MM.1S (cell line): ENCODE measurements around the gene SEC14L2.

Experiments
- EZH2 ChIP-seq: fragments of 300-600 bp; sonication (generic); optimal IDR thresholded peaks from 2 replicates; pipeline ENCODE3; 2017; ENCODE audit warnings: low read depth, mild to moderate bottlenecking, antibody characterized with exemption, low read length, mixed read lengths
- TF ChIP-seq, protein P1 (sequence below): fragments of 300-600 bp; sonication (generic); IDR thresholded peaks from 2 replicates; pipeline ENCODE4 v1.5.1; 2016; ENCODE audit warnings: antibody characterized with exemption, low read length, mixed read lengths

DNA sequence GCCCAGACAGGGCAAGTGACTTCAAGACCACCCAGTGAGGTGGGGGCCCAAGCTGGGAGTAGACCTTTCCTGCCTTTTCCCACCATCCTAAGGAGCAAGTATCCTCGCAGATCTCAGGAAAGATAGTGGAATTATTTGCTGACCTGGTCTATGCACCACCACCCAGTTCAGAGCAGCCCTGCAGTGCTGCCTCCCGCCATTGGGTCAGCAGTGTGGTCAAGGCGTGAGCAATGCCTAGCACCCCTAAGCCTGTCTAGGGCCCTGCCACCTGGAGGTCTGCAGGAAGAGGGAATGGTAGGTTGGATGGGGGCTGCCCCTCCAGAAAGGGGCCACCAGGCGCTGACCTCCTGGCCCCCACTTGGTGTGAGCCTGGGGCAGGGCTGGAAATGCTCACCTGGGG is 35.3 kb downstream of the SEC14L2 start:
- TF ChIP-seq, protein P1, sequence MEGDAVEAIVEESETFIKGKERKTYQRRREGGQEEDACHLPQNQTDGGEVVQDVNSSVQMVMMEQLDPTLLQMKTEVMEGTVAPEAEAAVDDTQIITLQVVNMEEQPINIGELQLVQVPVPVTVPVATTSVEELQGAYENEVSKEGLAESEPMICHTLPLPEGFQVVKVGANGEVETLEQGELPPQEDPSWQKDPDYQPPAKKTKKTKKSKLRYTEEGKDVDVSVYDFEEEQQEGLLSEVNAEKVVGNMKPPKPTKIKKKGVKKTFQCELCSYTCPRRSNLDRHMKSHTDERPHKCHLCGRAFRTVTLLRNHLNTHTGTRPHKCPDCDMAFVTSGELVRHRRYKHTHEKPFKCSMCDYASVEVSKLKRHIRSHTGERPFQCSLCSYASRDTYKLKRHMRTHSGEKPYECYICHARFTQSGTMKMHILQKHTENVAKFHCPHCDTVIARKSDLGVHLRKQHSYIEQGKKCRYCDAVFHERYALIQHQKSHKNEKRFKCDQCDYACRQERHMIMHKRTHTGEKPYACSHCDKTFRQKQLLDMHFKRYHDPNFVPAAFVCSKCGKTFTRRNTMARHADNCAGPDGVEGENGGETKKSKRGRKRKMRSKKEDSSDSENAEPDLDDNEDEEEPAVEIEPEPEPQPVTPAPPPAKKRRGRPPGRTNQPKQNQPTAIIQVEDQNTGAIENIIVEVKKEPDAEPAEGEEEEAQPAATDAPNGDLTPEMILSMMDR: no peak
- no peak for TF ChIP-seq EZH2
